HG02610 (cell line): ENCODE measurements around the gene SLC17A1.
"Not testable (repeated sequence)": the region's sequence is repeated elsewhere in the genome, so short reads cannot be mapped to it uniquely, and the experiment has no call there.

Experiments used
- ATAC-seq: cut with Tn5 transposase; IDR thresholded peaks from one replicate; pipeline ENCODE4 v1.9.1; 2021; ENCODE audit warnings: mild to moderate bottlenecking, moderate library complexity; ENCODE audit not compliant: unreplicated experiment

Gene SLC17A1

GRCh38 chr6:25757936-25758642, 73.8 kb downstream of the SLC17A1 start:
- no peak for ATAC-seq

DNA sequence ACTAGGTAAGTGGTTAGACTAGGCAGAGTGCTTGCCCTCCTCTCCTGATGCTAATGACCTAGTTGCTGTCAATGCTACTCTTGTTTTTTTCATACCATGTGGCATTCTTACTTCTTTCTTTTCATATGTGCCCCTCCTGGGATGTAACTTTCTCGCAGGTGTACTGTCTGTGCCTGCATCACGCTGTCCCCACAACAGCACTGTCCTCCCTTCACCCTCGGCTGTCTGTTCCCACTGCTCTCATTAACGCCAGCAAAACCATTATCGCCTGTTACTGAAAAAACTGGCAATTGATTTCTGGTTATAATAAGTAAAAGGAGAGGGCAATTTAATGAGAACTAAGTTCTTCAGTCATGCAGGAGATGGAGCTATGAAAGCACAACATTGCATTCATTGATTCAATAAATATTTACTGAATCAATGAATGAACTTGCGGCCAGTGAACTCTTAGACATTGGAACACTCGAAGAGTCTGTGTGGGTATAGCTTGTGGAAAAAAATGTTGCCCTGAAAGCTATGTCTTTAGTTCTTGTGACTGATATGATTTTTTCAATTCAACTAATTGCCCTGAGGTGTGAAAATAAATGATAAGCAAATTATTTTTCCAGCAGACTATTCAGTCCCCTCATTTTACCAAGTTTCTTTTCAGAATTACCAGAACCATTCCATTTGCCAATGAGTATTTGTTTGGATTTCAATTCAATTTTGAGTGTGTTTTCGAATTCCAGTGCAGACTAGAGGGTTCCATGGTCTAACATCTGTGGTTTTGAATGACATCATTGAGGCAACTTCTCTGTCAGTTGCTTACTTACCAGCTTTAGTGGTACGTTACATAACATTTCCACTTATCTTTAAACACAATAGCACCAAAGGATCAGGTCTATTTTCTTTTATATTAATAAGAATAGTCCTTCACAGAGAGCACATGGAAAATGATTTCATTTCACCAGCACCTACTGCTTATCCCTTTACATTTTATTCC, 75.2 kb downstream of the SLC17A1 start:
- no peak for ATAC-seq

GRCh38 chr6:25755483-25755882, 76.4 kb downstream of the SLC17A1 start:
- no peak for ATAC-seq

GRCh38 chr6:25754535-25754934, 77.3 kb downstream of the SLC17A1 start, which contains the start of gene SLC17A4:
Gene SLC17A4 (plus strand): TSS chr6:25754742. CDS start chr6:25761963, 7,221 bp downstream.
- ATAC-seq = no peak

- no peak for ATAC-seq
These were observed 78.8 kb downstream of the SLC17A1 start for GRCh38 chr6:25753079-25753478.

DNA sequence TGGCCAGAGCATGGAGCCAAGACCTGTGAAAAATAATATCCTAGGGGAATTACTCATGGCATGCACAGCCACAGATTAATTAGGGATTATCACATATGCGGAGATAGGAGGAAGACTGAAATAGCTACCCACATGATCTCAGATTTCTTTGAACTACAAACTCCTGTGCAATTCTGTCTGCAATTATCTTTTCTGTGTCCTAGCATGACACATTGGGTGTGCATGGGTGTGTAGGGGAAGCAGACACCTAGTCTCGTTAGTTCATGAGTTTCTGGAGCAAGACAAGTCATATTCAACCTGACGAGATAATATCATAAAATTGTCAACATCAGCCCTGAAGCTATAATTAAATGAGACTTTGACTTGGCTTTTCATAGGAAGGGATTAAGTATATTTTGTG, 80.9 kb downstream of the SLC17A1 start:
- ATAC-seq = no peak

- no peak for ATAC-seq
These were observed 82.0 kb downstream of the SLC17A1 start for GRCh38 chr6:25749837-25750236.

DNA sequence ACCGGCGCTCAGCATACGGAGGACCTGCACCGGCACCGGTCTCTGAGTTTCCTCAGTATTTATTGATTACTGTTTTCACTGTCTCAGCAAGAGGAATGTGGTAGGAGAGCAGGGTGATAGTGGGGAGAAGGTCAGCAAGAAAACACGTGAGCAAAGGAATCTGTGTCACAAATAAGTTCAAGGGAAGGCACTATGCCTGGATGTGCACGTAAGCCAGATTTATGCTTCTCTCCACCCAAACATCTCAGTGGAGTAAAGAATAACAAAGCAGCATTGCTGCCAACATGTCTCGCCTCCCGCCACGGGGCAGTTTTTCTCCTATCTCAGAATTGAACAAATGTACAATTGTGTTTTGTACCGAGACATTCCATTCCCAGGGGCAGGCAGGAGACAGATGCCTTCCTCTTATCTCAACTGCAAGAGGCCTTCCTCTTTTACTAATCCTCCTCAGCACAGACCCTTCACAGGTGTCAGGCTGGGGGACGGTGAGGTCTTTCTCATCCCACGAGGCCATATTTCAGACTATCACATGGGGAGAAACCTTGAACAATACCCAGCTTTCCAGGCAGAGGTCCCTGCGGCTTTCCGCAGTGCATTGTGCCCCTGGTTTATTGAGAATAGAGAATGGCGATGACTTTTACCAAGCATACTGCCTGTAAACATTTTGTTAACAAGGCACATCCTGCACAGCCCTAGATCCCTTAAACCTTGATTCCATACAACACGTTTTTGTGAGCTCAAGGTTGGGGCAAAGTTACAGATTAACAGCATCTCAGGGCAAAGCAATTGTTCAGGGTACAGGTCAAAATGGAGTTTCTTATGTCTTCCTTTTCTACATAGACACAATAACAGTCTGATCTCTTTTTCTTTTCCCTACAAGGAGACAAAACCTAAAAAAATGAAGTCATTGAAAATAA, 83.0 kb downstream of the SLC17A1 start:
- ATAC-seq = not testable (repeated sequence)

GRCh38 chr6:25748049-25748448, 83.8 kb downstream of the SLC17A1 start:
- no peak for ATAC-seq

DNA sequence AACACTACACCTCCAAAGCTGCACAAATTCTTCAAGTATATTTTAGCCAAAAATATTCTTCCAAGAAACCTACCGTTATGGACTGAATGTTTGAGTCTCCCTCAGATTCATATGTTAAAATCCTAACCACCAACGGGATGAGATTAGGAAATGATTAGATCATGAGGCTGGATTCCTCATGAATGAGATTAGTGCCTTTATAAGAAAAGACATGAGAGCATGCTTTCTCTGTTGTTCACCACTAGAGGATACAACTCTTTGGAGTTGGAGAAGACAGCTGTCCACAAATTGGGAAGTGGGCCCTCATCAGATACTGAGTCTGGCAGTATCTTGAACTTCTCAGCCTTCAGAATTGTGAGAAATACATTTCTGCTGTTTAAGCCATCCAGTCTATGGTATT, 84.4 kb downstream of the SLC17A1 start:
- no peak for ATAC-seq

GRCh38 chr6:25746968-25747367, 84.9 kb downstream of the SLC17A1 start:
- no peak for ATAC-seq

GRCh38 chr6:25745836-25746235, 86.0 kb downstream of the SLC17A1 start:
- no peak for ATAC-seq

DNA sequence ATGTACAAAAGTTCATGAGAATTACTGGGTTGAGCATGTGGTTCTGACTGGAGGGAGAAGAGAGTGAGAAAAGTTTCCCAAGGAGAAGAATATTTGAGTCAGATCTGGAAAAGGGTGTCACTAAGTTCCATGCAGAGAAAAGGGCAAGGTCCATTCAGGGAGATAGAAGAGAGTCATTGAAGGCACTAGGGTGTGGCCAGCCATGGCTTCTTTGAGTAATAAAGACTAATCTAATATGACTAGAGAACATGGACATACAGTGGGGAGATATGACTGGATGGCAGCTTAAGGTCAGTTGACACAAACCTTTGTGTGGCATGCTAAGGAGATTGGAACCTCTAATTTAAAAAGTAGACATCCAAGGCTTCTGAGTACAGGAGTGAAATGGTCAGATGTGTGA, 88.0 kb downstream of the SLC17A1 start:
- no peak for ATAC-seq

DNA sequence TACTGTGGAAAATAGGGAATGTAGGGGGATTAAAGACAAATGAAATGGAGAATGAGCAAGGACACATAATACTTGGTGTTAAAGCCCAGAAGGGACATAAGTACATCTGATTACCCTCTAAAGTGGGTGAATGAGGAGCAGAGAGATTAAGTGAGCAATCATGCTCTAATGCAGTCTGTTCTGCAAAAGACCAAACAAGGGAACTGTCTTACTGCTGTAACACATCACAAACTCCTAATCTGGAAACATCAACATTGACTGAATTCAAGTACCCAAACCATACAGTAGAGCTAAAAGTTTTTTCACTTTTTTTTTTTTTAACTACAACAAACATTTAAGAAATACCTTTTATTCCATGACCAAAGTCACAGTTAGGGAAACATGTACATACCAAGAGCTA, 96.6 kb downstream of the SLC17A1 start:
- ATAC-seq = no peak
